ENCODE data around the gene OXTR.
A peak's percentile ranks its signal among the peaks of the same experiment; 100 is the strongest.
"Not testable (repeated sequence)": the region's sequence is repeated elsewhere in the genome, so short reads cannot be mapped to it uniquely, and the experiment has no call there.

The OXTR gene

DNA sequence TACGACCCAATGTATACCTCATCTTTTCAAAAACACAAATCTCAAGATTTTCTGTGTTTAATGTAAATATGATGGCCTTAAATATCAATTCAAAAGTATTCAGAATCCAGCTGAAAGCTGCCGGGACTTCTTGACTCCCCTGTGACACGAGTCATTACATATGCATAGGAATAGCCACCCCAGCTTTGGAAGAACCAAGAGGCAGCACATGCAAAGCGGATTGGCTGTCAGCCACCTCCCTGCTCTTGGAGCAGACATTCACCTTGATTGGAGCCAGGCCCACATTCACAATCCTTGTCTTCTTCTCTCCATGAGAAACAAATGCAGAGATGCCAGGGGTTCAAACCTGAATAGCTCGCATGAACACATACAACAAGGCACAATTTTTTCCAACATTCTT is 46.6 kb downstream of the OXTR start (continued):
- TF ChIP-seq, protein P1, sequence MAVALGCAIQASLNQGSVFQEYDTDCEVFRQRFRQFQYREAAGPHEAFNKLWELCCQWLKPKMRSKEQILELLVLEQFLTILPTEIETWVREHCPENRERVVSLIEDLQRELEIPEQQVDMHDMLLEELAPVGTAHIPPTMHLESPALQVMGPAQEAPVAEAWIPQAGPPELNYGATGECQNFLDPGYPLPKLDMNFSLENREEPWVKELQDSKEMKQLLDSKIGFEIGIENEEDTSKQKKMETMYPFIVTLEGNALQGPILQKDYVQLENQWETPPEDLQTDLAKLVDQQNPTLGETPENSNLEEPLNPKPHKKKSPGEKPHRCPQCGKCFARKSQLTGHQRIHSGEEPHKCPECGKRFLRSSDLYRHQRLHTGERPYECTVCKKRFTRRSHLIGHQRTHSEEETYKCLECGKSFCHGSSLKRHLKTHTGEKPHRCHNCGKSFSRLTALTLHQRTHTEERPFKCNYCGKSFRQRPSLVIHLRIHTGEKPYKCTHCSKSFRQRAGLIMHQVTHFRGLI (tag by site-specific recombination; IDR thresholded peaks at IDR 0.05): no peak
- TF ChIP-seq ZNF837 (tag by site-specific recombination; IDR thresholded peaks at IDR 0.05) (no peak), ZEB2 (tag by site-specific recombination; IDR thresholded peaks at IDR 0.05) (no peak)
- TF ChIP-seq, protein P2, sequence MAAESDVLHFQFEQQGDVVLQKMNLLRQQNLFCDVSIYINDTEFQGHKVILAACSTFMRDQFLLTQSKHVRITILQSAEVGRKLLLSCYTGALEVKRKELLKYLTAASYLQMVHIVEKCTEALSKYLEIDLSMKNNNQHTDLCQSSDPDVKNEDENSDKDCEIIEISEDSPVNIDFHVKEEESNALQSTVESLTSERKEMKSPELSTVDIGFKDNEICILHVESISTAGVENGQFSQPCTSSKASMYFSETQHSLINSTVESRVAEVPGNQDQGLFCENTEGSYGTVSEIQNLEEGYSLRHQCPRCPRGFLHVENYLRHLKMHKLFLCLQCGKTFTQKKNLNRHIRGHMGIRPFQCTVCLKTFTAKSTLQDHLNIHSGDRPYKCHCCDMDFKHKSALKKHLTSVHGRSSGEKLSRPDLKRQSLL (tag by site-specific recombination; IDR thresholded peaks at IDR 0.05): no peak

DNA sequence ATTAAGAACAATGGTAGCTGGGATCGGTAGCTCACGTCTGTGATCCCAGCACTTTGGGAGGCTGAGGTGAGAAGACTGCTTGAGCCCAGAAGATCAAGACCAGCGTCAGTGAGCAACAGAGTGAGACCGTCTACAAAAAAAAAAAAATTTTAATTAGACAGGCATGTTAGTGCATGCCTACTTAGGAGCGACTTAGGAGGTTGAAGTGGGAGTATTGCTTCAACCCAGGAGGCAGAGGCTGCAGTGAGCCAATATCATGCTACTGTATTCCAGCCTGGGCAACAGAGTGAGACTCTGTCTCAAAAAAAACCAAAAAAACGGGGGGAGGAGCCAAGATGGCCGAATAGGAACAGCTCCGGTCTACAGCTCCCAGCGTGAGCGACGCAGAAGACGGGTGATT is 53.7 kb downstream of the OXTR start:
- H3K36me3 ChIP-seq (ENCODE audit: control insufficient read depth in 2 of 2, insufficient read depth in 1 of 2, low read length in 2 of 2); H3K27ac ChIP-seq (ENCODE audit: extremely low read depth, low read depth, low read length); H3K9me3 ChIP-seq (ENCODE audit: control insufficient read depth, insufficient read depth, low read depth, low read length); H3K4me1 ChIP-seq (ENCODE audit: control insufficient read depth, insufficient read depth, low read length); POLR2A ChIA-PET; H3K4me3 ChIP-seq (ENCODE audit: low read depth, low read length): not testable (repeated sequence)
- TF ChIP-seq OSR2 (tag by site-specific recombination; IDR thresholded peaks at IDR 0.05) (peak; percentile 55), WT1 (tag by site-specific recombination; IDR thresholded peaks at IDR 0.05) (0 out of 2 replicates have a peak, but pooled peaks have one; percentile 7), SCRT2 (tag by site-specific recombination; IDR thresholded peaks at IDR 0.05) (peak; percentile 48; the same call in 1 of the 2 replicates), ZNF341 (tag by site-specific recombination; IDR thresholded peaks at IDR 0.05; ENCODE audit: low read depth) (0 out of 2 replicates have a peak, but pooled peaks have one; percentile 32)
- TF ChIP-seq, protein P3, sequence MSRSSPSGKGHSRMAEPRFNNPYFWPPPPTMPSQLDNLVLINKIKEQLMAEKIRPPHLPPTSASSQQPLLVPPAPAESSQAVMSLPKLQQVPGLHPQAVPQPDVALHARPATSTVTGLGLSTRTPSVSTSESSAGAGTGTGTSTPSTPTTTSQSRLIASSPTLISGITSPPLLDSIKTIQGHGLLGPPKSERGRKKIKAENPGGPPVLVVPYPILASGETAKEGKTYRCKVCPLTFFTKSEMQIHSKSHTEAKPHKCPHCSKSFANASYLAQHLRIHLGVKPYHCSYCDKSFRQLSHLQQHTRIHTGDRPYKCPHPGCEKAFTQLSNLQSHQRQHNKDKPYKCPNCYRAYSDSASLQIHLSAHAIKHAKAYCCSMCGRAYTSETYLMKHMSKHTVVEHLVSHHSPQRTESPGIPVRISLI (tag by site-specific recombination; IDR thresholded peaks at IDR 0.05): peak; percentile 74
- CTCF ChIA-PET: interaction anchor here (0.6 kb wide), 1 partner anchor 54 kb away, joined by 3 read pairs; the partner anchor contains the start of gene OXTR

DNA sequence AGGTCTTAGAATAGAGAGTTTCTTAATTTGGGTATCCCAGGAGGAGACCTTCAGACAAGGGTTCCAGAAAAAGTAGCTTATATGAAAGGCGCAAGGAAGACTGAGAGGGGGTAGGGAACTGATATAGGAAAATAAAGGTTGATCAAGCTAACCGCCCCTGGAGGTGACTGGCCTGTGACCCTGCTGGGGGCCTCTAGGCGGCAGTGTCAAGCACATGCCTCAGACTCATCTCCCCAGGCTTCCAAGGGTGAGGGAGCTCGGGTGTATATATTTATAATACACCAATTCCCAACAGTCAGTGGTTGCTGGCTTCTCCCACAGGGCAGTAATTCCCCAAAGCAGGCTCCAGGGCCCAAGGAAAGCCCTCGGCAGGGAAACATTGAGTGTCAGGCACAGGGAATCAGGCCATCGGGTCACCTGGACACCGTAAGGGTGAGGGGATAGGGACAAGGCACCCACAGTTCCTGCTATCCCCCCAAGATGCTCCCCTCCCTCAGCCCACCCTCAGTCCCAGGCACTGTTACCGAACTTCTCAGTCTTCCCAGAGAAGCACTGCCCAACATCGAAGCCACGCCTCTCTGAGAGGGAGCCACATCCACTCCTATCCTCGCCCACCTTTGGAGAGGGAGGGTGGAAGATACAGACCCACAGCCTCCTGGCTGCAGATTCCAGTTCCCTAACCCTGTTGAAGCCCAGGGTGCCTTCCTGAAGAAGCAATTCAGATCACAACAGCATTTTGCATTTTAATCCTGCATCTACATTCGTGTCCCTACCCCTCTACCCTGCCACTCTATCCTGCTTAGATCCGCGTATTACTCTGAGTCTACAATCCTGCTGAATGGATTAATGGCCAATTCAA is 55.3 kb downstream of the OXTR start:
- POLR2A ChIA-PET: no interaction called here
- TF ChIP-seq ZBTB17 (tag by site-specific recombination; IDR thresholded peaks at IDR 0.05): no peak
- TF ChIP-seq MZF1 (tag by site-specific recombination; IDR thresholded peaks at IDR 0.05; ENCODE audit: borderline replicate concordance): no peak
- TF ChIP-seq ZNF426 (tag by site-specific recombination; IDR thresholded peaks at IDR 0.05): no peak
- no peak for TF ChIP-seq ZNF221 (tag by site-specific recombination; IDR thresholded peaks at IDR 0.05; ENCODE audit: borderline replicate concordance)
- no peaks in the 10 kb centered on the region for H3K36me3 ChIP-seq (ENCODE audit: control insufficient read depth in 2 of 2, insufficient read depth in 1 of 2, low read length in 2 of 2)
- CTCF ChIA-PET: interaction anchor here (0.7 to 1.8 kb wide), 12 partner anchors 8 to 582 kb away, joined by 3 to 6 read pairs (median 4); partner anchors contain the start of gene OXTR
- H3K4me3 ChIP-seq (ENCODE audit: low read depth, low read length): no peak overlapping the region
- H3K4me1 ChIP-seq (ENCODE audit: control insufficient read depth, insufficient read depth, low read length): no peaks in the 10 kb centered on the region
- no peaks in the 10 kb centered on the region for H3K9me3 ChIP-seq (ENCODE audit: control insufficient read depth, insufficient read depth, low read depth, low read length)
- no peak overlapping the region for H3K27ac ChIP-seq (ENCODE audit: extremely low read depth, low read depth, low read length)

DNA sequence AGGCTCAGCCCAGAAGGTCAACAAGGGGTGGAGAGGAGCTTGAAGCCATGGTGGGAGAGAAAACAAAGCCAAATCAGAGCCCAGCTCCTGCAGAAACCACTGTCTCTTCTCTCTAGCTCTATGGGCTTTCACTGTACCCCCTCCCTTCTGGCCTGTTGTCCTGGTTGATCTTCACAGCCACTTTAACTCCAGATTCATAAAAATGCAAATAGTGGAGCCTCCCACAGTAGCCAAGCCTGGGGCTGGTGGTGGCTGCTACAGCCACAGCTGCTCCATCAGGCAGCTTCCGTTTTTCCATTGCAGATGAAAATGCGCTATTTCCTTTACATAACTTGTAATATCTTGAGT is 56.5 kb downstream of the OXTR start:
- CTCF ChIA-PET: interaction anchor here (0.9 to 1.8 kb wide), 4 partner anchors 16 to 52 kb away, joined by 3 to 6 read pairs (median 4); no protein-coding TSS in a partner anchor
- Histone ChIP-seq H3K4me1 (ENCODE audit: control insufficient read depth, insufficient read depth, low read length) (no peaks in the 10 kb centered on the region), H3K4me3 (ENCODE audit: low read depth, low read length) (no peak overlapping the region), H3K9me3 (ENCODE audit: control insufficient read depth, insufficient read depth, low read depth, low read length) (no peaks in the 10 kb centered on the region), H3K36me3 (ENCODE audit: control insufficient read depth in 2 of 2, insufficient read depth in 1 of 2, low read length in 2 of 2) (no peaks in the 10 kb centered on the region), H3K27ac (ENCODE audit: extremely low read depth, low read depth, low read length) (no peak overlapping the region)
- POLR2A ChIA-PET: no interaction called here
- TF ChIP-seq ZNF830 (tag by site-specific recombination; IDR thresholded peaks at IDR 0.05; ENCODE audit: low read depth): no peak
- no peak for TF ChIP-seq YY2 (tag by site-specific recombination; IDR thresholded peaks at IDR 0.05)
- TF ChIP-seq SETDB1 (IDR thresholded peaks at IDR 0.05; ENCODE audit: insufficient read length, low read length): no peak
- no peak for TF ChIP-seq FEZF1 (tag by site-specific recombination; IDR thresholded peaks at IDR 0.05)
- TF ChIP-seq, protein P4, sequence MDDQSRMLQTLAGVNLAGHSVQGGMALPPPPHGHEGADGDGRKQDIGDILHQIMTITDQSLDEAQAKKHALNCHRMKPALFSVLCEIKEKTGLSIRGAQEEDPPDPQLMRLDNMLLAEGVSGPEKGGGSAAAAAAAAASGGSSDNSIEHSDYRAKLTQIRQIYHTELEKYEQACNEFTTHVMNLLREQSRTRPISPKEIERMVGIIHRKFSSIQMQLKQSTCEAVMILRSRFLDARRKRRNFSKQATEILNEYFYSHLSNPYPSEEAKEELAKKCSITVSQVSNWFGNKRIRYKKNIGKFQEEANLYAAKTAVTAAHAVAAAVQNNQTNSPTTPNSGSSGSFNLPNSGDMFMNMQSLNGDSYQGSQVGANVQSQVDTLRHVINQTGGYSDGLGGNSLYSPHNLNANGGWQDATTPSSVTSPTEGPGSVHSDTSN (CRISPR knock-in tag; IDR thresholded peaks at IDR 0.05): no peak
- TF ChIP-seq ZNF138 (tag by site-specific recombination; IDR thresholded peaks at IDR 0.05; ENCODE audit: borderline replicate concordance): no peak
- TF ChIP-seq ZNF473 (tag by site-specific recombination; IDR thresholded peaks at IDR 0.05): no peak
- TF ChIP-seq ZNF132 (tag by site-specific recombination; IDR thresholded peaks at IDR 0.05; ENCODE audit: borderline replicate concordance): no peak
- no peak for TF ChIP-seq ZNF350 (tag by site-specific recombination; IDR thresholded peaks at IDR 0.05)
